HG03139 (cell line): ENCODE data around the gene FOXP4.

Experiments
- ATAC-seq: cut with Tn5 transposase; IDR thresholded peaks from one replicate; pipeline ENCODE4 v1.9.1; 2021; ENCODE audit not compliant: unreplicated experiment

The FOXP4 gene

GRCh38 chr6:41624621-41625380 is 78.6 kb downstream of the FOXP4 start:
- ATAC-seq = no peak

- ATAC-seq = no peak
These were observed 79.3 kb downstream of the FOXP4 start for GRCh38 chr6:41625442-41625841.

- ATAC-seq = no peak
These were observed 79.8 kb downstream of the FOXP4 start for GRCh38 chr6:41626022-41626421.

GRCh38 chr6:41626917-41627316 is 80.7 kb downstream of the FOXP4 start:
- ATAC-seq = no peak

- ATAC-seq = no peak
These were observed 82.9 kb downstream of the FOXP4 start for GRCh38 chr6:41629128-41629527.

GRCh38 chr6:41630069-41630468 is 83.9 kb downstream of the FOXP4 start:
- ATAC-seq = no peak

- ATAC-seq = no peak
These were observed 84.8 kb downstream of the FOXP4 start for GRCh38 chr6:41630946-41631345.

GRCh38 chr6:41633056-41633634 is 87.0 kb downstream of the FOXP4 start:
- ATAC-seq = no peak

- ATAC-seq = no peak
These were observed 88.5 kb downstream of the FOXP4 start for GRCh38 chr6:41634657-41635056.

- ATAC-seq = no peak
These were observed 89.2 kb downstream of the FOXP4 start for GRCh38 chr6:41635365-41635764.

GRCh38 chr6:41636833-41637193 is 90.6 kb downstream of the FOXP4 start:
- no peak for ATAC-seq

- ATAC-seq = no peak
These were observed 91.2 kb downstream of the FOXP4 start for GRCh38 chr6:41637194-41638001.

- ATAC-seq = no peak
These were observed 92.1 kb downstream of the FOXP4 start, which contains the start of gene MDFI for GRCh38 chr6:41638002-41638934. Gene MDFI (plus strand): TSS chr6:41638468. CDS start chr6:41638750, 282 bp downstream.

GRCh38 chr6:41638935-41639808 is 93.0 kb downstream of the FOXP4 start:
- no peak for ATAC-seq

GRCh38 chr6:41639809-41640371 is 93.7 kb downstream of the FOXP4 start:
- ATAC-seq = no peak

- no peak for ATAC-seq
These were observed 94.2 kb downstream of the FOXP4 start for GRCh38 chr6:41640426-41640825.

- no peak for ATAC-seq
These were observed 95.3 kb downstream of the FOXP4 start for GRCh38 chr6:41641352-41641925.

GRCh38 chr6:41642090-41642959 is 96.1 kb downstream of the FOXP4 start:
- no peak for ATAC-seq
